HUDEP-2 (cell line): ENCODE results near the gene TRRAP.

Experiments
- DNase-seq, 76 experiments: peaks; one replicate each; lab custom pipeline; 2025; ENCODE audit not compliant: unreplicated experiment in 76 of 76; lab: John Stamatoyannopoulos, UW

The TRRAP gene

GRCh38 chr7:98981701-98982100 lies 103.4 kb downstream of the TRRAP start:
- no peak for DNase-seq

- no peak for DNase-seq
Measured at GRCh38 chr7:98982686-98983085, 104.4 kb downstream of the TRRAP start.

- no peak for DNase-seq
Measured at GRCh38 chr7:98984126-98984525, 105.8 kb downstream of the TRRAP start.

GRCh38 chr7:98985406-98985805 lies 107.1 kb downstream of the TRRAP start:
- no peak for DNase-seq

- DNase-seq = no peak
Measured at GRCh38 chr7:98985945-98986344, 107.6 kb downstream of the TRRAP start.

GRCh38 chr7:98988641-98989040 lies 110.3 kb downstream of the TRRAP start:
- DNase-seq = no peak

DNA sequence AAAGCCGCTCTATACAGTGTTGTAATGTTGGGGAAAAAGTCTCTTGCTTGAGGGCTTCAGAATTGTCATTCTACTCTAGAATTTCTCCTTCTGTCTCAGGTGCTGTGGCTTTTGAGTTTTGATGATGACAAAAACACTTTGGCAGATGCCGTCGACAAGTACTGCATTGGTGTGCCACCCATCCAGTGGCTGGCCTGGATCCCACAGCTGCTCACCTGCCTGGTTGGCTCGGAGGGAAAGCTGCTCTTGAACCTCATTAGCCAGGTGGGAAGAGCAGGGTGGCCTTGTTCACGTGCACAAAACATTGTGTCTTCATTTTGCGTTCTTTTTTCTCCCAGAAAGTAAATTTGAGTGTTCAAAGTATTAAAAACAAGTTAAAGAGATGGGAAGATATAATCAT lies 112.0 kb downstream of the TRRAP start:
- DNase-seq = no peak

GRCh38 chr7:98991141-98991540 lies 112.8 kb downstream of the TRRAP start:
- DNase-seq = no peak

DNA sequence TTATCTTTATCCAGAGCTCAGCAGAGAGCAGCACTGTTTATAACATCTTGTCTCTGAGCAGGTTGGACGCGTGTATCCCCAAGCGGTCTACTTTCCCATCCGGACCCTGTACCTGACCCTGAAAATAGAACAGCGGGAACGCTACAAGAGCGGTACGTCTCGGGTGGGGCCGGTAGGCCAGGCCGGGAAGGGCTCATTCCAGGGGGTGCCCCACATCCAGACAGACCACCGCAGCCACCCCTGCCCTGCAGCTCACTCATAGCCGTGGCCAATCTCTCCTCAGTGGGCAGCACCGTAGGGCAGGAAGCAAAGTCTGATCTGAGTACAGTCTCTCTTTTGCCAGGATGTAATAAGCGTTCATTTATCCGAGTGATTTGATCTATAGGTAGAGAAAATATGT lies 113.7 kb downstream of the TRRAP start:
- DNase-seq = no peak

DNA sequence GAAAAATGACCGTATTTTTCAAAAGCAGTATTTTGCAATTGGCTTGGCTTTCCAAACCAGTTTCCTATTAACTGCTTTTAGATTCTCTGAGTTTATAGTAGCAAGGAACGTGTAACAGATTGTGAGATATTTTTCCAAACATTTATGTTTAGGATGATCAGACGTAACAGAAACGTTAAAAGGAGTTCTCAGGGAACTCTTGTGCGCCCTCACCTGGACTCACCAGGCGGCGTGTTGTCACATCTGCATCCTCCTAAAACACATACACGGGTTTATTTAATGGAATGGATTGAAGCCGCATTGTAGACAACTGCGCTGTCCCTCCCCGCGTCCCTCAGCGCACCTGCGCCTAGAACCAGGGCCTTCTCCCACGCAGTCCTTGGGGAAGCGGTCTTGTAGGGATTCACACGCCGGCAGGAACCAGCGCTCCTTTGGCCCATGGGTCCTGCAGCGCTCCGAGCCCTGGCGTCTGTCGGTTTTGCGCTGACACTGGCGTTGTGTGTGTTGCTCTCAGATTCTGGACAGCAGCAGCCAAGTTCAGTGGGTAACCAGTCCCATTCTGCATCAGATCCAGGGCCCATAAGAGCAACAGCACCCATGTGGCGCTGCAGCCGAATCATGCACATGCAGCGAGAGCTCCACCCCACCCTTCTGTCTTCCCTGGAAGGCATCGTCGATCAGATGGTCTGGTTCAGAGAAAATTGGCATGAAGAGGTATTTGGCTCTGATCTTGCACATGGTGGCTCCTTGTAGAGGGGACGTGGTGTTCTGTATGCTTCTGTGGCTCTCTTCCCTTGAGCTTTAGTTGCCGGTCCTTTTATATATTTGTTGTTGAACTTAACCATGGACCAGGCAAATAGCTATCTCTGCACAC lies 114.9 kb downstream of the TRRAP start:
- no peak for DNase-seq

GRCh38 chr7:98994046-98994944 lies 116.0 kb downstream of the TRRAP start:
- no peak for DNase-seq

GRCh38 chr7:98995111-98995510 lies 116.8 kb downstream of the TRRAP start:
- no peak for DNase-seq

GRCh38 chr7:98995523-98996149 lies 117.3 kb downstream of the TRRAP start:
- DNase-seq = no peak

DNA sequence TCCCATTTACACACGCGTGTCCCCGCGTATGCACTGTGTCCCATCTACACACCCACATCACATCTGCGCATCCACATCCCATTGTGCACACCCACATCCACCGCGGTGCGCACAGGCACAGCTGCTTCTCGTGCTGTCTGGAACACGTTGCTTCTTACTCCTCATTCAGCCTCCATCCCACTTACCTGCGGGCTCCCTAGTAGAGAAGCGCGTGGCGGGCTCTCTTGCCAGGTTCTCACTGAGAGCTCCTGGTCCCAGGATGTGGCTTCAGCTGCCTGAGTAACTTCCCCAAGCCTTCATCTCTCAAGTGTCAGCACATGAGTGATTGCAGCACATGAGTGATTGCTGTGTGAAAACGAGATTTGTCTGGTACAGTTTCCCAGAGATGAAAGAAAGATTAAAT lies 117.8 kb downstream of the TRRAP start:
- no peak for DNase-seq

DNA sequence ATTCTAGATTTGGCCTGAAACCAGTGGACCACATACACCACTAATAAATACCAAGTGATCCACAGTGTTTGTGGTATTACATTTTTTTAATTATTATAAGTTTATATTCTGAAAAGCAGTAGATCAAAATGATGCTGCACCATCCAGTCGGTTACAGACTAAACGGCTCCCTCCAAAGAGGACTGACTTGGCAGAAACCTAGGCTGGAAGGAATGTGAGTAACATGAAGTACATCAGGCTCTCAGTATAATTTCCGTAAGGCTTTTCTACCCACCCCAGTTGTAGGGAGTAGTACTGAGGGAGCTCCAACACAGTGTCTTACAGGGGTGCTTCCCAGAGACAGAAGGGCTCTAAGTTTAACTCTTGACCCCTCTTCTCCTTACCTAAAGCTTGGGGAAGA lies 119.5 kb downstream of the TRRAP start:
- DNase-seq = no peak

DNA sequence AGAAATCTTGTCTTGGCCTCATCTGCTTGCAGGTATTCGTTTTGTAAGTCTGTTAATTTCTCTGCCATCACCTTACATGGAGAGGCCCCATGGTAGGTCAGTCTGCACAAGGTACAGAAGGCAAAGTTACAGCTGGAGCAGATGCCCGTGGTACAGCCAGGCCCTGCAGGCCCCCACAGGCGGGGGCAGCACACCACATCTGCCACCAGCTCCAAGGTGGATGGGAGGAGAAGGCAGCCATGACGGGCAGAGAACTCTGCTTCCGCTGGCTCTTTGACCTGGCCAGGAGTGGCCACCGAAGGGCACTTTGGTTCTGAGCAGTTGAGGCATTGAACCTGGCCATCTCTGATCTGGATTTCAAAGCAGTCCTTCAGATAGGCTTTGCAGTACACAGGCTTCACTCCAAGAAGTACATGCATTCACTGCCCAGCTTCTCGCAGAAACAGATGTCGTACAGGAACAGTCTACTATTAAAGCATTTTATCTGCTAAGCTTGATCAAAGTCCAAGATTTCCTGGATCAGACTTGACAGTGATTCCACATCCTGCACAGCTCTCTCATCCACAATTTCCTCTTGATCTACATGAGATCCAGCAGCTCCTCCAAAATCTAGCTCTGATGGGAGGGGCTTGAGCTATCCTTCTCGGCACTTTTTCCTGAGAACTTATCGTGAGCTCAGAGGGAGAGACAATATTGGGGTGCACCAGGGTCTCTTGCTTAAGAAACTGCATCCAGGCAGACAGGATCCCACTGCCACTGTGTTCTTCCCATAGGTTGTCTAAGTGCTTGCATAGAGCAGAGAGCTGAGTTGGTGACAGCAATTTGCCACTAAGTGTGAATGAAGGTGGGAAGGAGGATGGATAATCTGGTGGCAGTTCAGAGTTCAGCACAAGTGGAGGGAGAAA lies 120.7 kb downstream of the TRRAP start:
- DNase-seq = no peak

DNA sequence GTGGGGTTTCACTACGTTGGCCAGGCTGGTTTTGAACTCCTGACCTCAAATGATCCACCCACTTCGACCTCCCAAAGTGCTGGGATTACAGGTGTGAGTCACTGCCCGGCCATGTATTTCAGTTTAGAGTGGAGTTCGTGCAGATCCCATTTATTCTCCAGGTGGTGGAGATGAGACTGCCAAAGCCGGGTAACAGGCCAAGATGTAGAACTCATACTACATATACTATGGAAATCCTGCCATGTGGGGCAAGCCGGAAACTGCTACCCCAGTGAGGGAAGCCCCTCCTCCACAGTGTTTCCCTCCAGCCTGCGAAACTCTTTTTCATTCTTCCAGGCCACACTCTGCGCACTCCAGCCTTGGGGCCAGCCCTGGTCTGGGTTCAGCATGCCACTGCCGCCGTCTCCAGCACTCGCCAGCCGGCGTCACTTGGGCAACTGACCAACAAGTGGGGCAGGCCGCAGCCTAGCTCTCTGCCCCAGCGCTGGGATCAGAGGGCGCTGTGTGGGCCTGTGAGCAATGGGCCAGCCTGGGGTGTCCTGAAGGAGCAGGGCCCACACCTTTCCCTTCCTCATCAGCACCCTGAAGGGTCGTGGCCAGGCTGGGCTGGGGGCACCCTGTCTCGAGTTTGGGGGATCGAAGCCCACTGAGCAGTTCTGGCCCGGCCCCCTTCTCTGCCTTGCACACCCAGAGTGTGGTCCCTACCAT lies 122.0 kb downstream of the TRRAP start:
- DNase-seq = no peak

DNA sequence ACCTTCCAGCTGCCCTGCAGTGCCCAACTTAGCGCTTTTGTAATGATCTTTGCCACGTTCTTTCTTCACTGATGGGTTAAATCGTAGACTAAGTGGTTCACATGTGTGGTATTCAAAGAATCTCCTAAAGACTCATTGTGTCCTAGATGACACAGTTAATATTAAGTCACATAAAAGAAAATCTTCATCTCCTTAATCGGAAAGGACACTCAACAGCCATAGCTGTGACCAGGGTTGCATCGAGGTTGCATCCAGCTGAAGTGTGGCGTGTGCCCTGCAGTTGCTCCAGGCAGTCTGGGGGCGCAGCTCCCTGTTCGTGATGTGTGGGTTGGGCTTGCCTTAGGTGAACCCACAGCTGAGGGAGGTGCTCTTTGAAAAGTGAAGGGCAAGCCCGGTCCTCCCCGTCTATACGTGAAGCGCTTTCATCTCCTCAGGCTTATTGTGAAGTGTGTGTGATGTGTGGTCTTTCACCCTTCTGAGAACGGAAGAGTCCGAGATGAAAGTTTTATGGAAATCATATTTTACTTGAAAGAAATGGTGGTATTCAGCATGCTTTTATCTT lies 122.7 kb downstream of the TRRAP start:
- no peak for DNase-seq

DNA sequence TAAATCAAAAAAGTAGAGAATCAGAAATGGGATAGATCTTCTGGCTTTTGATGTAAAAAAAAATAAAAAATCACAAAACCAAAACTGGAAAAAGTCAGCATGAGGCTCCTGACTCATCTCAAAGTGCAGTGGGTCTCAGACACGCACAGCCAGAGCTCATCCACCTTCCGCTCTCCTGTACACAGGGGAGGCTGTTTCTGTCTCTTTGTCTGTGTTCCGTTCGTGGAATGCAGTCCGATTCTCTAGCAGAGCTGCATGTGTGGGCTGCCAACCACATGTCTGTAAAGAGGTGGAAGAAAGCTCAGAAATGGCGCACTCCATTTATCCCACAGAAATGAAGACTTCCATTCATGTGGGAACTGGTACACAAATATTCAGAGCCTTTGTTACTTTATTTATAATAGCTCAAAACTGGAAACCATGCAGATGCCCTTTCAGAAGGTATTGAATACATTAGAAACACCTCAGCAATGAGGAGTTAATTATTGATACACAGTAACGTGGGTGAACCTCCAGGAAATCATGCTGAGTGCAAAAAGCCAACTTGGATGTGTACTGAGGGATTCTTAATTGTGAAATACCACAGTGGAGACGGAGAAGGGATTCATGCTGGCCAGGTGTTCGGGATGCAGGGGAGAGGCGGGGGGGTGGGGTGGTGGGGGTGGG lies 123.3 kb downstream of the TRRAP start:
- DNase-seq = no peak
